SK-MEL-5 (cell line): ENCODE measurements around the gene RNF43. TPM values are rescaled to one million over a fixed set of nuclear protein-coding genes. Genes with fewer than 3 reads are reported as not detected.
A peak's percentile ranks its signal among the peaks of the same experiment; 100 is the strongest.
"Not testable (repeated sequence)": the region's sequence is repeated elsewhere in the genome, so short reads cannot be mapped to it uniquely, and the experiment has no call there.

Source experiments
- DNase-seq: peaks from one replicate; pipeline ENCODE4 v3.0.0-alpha.2; 2016; ENCODE audit warnings: low read depth, low spot score
- in situ Hi-C: cut with HindIII; loops from 2 replicates; pipeline ENCODE4 v1.10.0; 2016; ENCODE audit warnings: low sequenced_read_pairs, high pct_unique_total_duplicates, low pct_unique_long_range_greater_than_20kb
- total RNA-seq: library from RNA; depleted of rRNA; stranded (reverse); fragments of >200 nt; shearing (Covaris generic); gene quantifications from 2 replicates; pipeline ENCODE4 v1.2.3, GENCODE V29; 2014

The RNF43 gene
- total RNA-seq, 1 experiment from 2014 or later = 5.6 TPM

GRCh38 chr17:58412961-58413586, 4.3 kb downstream of the RNF43 start:
- in situ Hi-C loops = no loop called here
- DNase-seq = no peak

- in situ Hi-C loops = no loop called here
- DNase-seq = no peak
These were observed 5.2 kb downstream of the RNF43 start for GRCh38 chr17:58412064-58412703.

- DNase-seq = no peak
- in situ Hi-C loops = no loop called here
These were observed 5.9 kb downstream of the RNF43 start for GRCh38 chr17:58411408-58411894.

- no peak for DNase-seq
- in situ Hi-C loops = no loop called here
These were observed 6.5 kb downstream of the RNF43 start for GRCh38 chr17:58410714-58411407.

- in situ Hi-C loops = no loop called here
- no peak for DNase-seq
These were observed 7.9 kb downstream of the RNF43 start for GRCh38 chr17:58409432-58409831.

GRCh38 chr17:58403311-58403710, 14.0 kb downstream of the RNF43 start:
- DNase-seq = peak; percentile 92
- in situ Hi-C loops = no loop called here

- DNase-seq = no peak
- in situ Hi-C loops = no loop called here
These were observed 14.7 kb downstream of the RNF43 start for GRCh38 chr17:58402679-58403078.

GRCh38 chr17:58402047-58402446, 15.3 kb downstream of the RNF43 start:
- peak; percentile 97 for DNase-seq
- in situ Hi-C loops = no loop called here

GRCh38 chr17:58401287-58401686, 16.0 kb downstream of the RNF43 start:
- no peak for DNase-seq
- in situ Hi-C loops = no loop called here

GRCh38 chr17:58400826-58401225, 16.5 kb downstream of the RNF43 start:
- in situ Hi-C loops = no loop called here
- no peak for DNase-seq

GRCh38 chr17:58399974-58400373, 17.4 kb downstream of the RNF43 start:
- no peak for DNase-seq
- in situ Hi-C loops = no loop called here

GRCh38 chr17:58398574-58399266, 18.6 kb downstream of the RNF43 start:
- DNase-seq = no peak
- in situ Hi-C loops = no loop called here

GRCh38 chr17:58397421-58397820, 19.9 kb downstream of the RNF43 start:
- in situ Hi-C loops, DNase-seq: not testable (repeated sequence)

- DNase-seq = no peak
- in situ Hi-C loops = no loop called here
These were observed 21.2 kb downstream of the RNF43 start for GRCh38 chr17:58396173-58396572.

- DNase-seq = no peak
- in situ Hi-C loops = no loop called here
These were observed 22.7 kb downstream of the RNF43 start for GRCh38 chr17:58394534-58395223.

- in situ Hi-C loops = no loop called here
- peak; percentile 93 for DNase-seq
These were observed 25.9 kb downstream of the RNF43 start for GRCh38 chr17:58391302-58391984.

- no peak for DNase-seq
- in situ Hi-C loops = no loop called here
These were observed 26.4 kb downstream of the RNF43 start for GRCh38 chr17:58390884-58391283.
